Stimulated activated CD4-positive, alpha-beta T cell treated with anti-CD3 and anti-CD28 coated beads, Interleukin-15, amount 100 ng/mL, for 24 hours (primary cell): ENCODE results near the gene RNFT2.
A peak's percentile ranks its signal among the peaks of the same experiment; 100 is the strongest.
"Not testable (repeated sequence)": the region's sequence is repeated elsewhere in the genome, so short reads cannot be mapped to it uniquely, and the experiment has no call there.

ENCODE experiments used
- DNase-seq: peaks from one replicate; pipeline ENCODE4 v3.0.0-alpha.2; 2020

The RNFT2 gene

GRCh38 chr12:116750298-116750697 lies 12.2 kb downstream of the RNFT2 start:
- DNase-seq, result no peak

- not testable (repeated sequence) for DNase-seq
Measured at GRCh38 chr12:116754097-116754496, 16.0 kb downstream of the RNFT2 start.

- not testable (repeated sequence) for DNase-seq
Measured at GRCh38 chr12:116754783-116755182, 16.7 kb downstream of the RNFT2 start.

DNA sequence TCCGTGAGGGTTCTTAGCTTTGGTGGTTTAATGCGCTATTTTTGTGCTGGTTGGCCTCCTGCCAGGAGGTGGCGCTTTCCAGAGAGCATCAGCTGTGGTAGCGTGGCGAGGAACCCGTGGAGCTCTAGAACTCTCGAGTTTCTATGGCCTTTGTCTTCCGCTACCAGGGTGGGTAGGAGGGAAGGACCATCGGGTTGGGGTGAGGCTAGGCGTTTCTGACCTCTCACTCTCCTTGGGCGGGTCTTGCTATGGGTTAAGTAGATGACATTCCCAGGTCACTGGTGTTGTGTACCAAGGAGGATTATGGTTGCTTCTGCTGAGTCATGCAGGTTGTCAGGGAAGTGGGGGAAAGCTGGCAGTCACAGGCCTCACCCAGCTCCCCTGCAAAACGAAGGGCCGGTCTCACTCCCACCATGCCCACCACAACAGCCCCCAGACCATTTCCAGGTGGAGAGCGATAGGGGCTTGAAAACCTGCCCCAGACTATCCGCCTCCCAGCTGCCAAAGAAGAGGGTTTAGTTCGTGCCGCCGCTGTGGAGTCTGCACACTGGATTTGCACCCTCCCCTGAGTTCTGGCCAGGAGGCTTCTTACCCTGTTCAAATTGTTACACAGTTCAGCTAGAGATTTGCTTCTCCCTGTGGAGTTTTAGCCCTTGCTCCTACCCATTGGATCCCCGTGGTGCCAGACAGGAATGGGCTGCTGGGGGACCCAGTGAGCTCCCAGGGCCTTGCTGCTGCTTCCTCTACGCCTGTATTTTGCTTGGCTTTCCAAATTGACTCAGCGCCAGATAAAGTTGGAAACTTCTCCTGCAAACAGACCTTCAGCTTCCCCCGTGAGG lies 21.9 kb downstream of the RNFT2 start:
- DNase-seq, result peak; percentile 51

- DNase-seq, result no peak
Measured at GRCh38 chr12:116760622-116761020, 22.5 kb downstream of the RNFT2 start.

DNA sequence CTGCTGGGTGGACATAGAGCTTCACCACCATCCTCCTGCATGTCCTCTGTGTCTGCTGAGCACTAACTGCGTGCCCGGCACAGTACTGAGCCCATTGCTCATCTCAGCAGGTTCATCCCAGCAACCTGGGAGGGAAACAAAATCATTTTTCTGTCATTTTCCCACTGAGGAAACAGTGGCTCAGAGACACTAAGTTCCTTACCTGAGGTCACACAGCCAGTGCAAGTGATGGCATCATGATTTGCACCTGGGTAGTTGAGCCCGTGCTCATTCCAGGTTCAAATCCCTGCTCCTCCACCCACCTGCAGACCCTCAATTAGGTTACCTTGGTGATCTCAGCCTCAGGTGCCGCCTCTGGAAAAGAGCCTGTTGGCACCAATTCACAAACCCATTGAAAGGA lies 23.4 kb downstream of the RNFT2 start:
- DNase-seq, result no peak

- DNase-seq, result no peak
Measured at GRCh38 chr12:116765271-116765670, 27.2 kb downstream of the RNFT2 start.

GRCh38 chr12:116766285-116766684 lies 28.2 kb downstream of the RNFT2 start:
- no peak for DNase-seq

GRCh38 chr12:116766746-116767145 lies 28.6 kb downstream of the RNFT2 start:
- DNase-seq, result no peak

DNA sequence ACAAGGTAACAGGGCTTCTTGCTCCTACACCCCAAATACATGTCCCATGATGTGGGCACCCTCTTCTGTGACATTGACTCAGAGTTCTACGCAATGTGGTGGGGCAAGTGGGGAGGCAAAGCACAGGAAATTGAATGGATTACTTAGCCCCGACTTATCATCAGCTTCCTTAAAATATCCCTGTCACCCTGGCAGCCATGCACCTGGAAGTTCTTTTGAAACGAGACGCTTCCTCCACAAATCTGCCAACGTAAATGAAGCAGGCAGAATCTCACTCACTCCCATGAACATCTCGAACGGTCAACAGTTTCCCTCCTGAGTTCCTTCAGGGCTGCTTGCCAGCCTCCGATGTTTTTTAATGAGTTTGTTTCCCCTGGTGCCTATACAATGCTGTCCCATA lies 33.5 kb downstream of the RNFT2 start:
- no peak for DNase-seq

DNA sequence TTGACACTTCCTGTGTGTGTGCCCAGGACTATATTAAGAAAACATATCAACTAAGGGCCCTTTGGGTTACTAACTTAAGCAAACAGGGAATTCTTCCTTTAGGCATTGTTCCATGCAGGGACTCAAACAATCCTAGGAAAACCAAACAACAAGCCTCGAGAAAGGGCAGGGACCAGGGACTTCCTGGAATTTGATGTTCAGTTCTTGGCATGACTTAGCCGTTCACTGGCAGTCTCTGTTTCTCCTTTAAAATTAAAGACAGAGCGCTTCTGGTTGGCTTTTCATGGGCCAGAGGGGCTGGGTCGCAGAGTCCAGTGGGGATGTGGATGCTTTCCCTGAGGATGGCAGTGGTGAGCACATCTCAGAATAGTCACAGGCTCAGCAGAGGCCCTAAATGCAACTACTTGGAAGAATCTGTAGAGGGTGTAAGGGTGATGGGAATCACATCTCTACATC lies 35.2 kb downstream of the RNFT2 start:
- no peak for DNase-seq

GRCh38 chr12:116774020-116774419 lies 35.9 kb downstream of the RNFT2 start:
- DNase-seq, result no peak

GRCh38 chr12:116777245-116777644 lies 39.1 kb downstream of the RNFT2 start:
- DNase-seq, result no peak

- no peak for DNase-seq
Measured at GRCh38 chr12:116779597-116779996, 41.5 kb downstream of the RNFT2 start.

DNA sequence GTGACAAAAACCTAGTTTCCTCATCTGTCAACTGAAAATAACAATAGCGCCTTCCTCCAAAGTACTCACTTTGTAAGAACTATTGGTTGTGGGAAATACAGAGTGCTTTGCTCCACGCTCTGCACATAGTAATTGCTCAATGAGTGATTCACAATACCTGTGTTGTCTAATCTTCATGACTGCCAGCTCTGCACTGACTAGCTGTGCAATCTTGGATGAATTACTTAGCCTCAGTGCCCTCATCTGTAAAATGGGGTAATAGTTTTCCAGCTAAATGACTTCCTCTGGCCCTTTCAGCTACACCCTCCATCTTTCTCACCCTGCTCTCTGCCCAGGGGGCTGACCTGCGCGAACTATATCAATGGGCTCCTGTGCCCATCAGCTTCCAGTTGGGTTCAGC lies 42.8 kb downstream of the RNFT2 start:
- no peak for DNase-seq

DNA sequence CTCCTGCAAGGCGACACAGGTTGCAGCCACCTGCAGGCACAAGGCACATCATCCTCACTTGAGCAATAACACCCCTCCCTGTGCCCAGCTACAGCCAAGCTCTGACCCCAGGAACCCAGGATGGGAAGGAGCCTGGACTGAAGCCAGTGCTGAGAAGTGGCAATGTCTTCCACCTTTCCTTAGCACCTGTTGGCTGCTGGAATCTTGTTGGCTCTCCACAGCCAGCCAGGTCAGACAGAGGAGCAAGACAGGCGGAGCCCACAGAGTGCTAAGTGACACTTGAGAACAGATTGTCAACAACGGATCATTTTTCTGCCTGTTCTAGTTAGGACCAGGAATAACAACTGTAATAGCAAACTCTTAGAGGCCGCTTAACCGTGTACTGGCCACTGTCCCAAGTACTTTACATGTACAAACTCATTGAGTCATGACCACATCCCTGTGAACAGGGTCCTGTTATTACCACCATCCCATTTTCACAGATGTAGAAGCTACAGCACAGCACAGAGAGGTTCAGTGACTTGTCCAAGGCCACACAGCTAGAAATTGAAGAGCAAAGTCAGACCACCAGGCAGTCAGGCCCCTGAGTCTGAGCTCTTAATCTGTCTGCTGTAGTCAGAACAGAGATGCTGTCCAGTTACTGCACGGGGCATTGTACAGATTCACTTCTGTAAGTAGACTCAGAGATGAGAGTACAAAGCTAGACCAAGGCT lies 45.6 kb downstream of the RNFT2 start:
- no peak for DNase-seq

GRCh38 chr12:116784238-116784612 lies 46.1 kb downstream of the RNFT2 start:
- DNase-seq, result no peak

DNA sequence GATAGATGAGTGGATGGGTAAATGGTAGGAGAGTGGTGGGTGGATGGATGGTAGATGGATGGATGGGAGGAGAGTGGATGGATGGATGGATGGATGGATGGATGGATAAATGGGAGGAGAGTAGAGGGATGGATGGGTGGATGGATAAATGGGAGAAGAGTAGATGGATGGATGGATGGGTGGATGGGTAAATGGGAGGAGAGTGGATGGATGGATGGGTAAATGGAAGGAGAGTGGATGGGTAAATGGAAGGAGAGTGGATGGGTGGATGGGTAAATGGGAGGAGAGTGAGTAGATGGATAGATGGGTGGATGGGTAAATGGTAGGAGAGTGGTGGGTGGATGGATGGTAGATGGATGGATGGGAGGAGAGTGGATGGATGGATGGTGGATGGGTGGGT lies 51.4 kb downstream of the RNFT2 start:
- not testable (repeated sequence) for DNase-seq

DNA sequence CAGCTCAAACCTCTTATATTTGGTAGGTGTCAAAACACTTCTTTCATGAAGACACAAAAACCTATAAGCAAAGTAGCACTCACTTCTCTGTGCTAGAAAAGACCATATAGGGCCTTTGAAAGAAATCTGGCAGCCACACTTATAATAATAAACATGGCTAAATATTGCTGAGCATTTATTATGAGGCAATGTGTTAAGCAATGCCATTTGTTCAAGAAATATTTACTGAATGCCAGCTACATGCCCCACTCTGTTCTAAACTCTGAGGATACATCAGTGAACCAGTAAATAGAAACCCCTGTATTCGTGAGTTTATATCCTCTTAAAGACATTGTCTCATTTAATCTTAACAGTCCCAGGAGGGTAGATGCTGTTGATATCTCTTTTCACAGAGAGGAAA lies 52.0 kb downstream of the RNFT2 start:
- no peak for DNase-seq

- DNase-seq, result no peak
Measured at GRCh38 chr12:116792403-116792802, 54.3 kb downstream of the RNFT2 start.

- DNase-seq, result no peak
Measured at GRCh38 chr12:116794725-116795124, 56.6 kb downstream of the RNFT2 start.

GRCh38 chr12:116797885-116798284 lies 59.8 kb downstream of the RNFT2 start:
- DNase-seq, result no peak

DNA sequence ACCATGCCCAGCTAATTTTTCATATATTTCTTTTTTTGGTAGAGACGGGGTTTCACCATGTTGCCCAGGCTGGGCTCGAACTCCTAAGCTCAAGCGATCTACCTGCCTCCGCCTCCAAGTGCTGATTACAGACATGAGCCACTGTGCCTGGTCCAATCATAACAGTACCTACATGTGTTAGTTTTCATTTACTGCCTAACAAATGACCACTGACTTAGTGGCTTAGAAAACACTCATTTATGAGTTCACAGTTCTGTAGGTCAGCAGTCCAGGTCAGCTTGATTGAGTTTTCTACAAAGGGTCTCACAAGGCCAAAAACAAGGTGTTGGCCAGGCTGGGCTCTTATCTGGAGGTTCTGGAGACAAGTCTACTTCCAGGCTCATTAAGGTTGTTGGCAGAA lies 60.6 kb downstream of the RNFT2 start:
- DNase-seq, result no peak

DNA sequence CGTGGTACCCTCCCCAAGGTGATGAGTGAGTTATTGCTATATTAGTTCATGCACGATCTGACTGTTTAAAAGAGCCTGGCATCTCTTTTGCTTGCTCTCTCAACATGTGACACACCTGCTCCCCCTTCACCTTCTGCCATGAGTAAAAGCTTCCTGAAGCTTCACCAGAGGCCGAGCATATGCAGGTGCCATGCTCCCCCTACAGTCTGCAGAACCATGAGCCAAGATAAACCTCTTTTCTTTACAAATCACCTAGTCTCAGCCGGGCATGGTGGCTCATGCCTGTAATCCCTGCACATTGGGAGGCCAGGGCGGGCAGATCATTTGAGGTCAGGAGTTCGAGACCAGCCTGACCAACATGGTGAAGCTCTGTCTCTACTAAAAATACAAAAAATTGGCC lies 61.8 kb downstream of the RNFT2 start:
- DNase-seq, result no peak
